AG09309 (cell line): Measurements from ENCODE around the gene UBQLN1.
"Not testable (repeated sequence)": the region's sequence is repeated elsewhere in the genome, so short reads cannot be mapped to it uniquely, and the experiment has no call there.

Experiments used
- DNase-seq: peaks from one replicate; pipeline ENCODE4 v3.0.0-alpha.2; 2010; ENCODE audit warnings: low read depth
- H3K4me3 ChIP-seq: 2 replicates; pipeline ENCODE4 v1.5.1; 2011; ENCODE audit warnings: mild to moderate bottlenecking, low read depth, low read length, moderate library complexity; ENCODE audit not compliant: control insufficient read depth
- TF ChIP-seq, protein P1 (sequence below): IDR thresholded peaks from 2 replicates; pipeline ENCODE4 v1.5.1; 2011; ENCODE audit warnings: mild to moderate bottlenecking, low read depth, low read length, inconsistent platforms; ENCODE audit not compliant: insufficient read depth, control insufficient read depth; ENCODE audit errors: missing control alignments

Gene UBQLN1

DNA sequence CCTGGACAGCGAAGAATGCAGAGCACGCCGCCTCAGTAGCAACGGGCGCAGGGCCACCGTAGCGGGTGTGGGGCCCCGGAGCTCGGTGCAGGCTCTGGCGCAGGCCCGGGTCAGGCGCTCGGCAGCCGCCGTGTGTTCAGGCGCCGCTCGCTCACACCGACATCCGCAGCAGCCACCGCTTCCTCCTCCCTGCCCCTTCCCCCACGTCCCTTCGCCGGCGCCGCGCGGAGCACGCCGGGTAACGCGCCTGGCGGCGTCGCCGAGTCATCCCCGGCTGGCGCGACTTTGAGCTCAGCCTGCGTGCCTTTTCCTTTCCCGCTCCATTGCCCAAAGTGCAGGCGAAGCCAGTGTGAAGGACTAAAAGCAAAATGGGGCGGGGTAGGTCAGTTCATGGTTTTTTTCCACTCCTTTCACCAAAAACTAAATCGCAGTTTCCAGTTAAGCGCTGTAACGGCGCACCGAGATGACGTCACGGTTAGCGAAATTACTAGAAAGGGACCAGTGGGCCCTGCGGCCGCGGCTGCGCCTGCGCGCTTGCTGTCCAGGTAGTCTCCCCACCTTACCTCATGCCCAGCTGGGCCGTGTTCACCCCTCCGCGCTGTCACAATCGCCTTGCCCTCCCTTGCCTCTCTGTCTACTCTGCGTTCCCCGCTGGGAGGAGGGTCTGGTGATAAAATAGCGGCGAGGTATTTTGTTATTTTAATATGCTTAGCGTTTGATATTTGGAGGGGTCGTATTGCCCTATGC, at the start of gene UBQLN1:
UBQLN1 (minus strand) TSS at position 191 of the 747 bp plus-strand sequence. CDS start 279 bp downstream, outside the sequence.
- TF ChIP-seq, protein P1, sequence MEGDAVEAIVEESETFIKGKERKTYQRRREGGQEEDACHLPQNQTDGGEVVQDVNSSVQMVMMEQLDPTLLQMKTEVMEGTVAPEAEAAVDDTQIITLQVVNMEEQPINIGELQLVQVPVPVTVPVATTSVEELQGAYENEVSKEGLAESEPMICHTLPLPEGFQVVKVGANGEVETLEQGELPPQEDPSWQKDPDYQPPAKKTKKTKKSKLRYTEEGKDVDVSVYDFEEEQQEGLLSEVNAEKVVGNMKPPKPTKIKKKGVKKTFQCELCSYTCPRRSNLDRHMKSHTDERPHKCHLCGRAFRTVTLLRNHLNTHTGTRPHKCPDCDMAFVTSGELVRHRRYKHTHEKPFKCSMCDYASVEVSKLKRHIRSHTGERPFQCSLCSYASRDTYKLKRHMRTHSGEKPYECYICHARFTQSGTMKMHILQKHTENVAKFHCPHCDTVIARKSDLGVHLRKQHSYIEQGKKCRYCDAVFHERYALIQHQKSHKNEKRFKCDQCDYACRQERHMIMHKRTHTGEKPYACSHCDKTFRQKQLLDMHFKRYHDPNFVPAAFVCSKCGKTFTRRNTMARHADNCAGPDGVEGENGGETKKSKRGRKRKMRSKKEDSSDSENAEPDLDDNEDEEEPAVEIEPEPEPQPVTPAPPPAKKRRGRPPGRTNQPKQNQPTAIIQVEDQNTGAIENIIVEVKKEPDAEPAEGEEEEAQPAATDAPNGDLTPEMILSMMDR: no peak
- H3K4me3 ChIP-seq: peak within 1 kb of the TSS; percentile 62

GRCh38 chr9:83754383-83754977, 46.7 kb upstream of the UBQLN1 start:
- no peak for DNase-seq
- TF ChIP-seq, protein P1: no peak
- no peak overlapping the region for H3K4me3 ChIP-seq

More for the DNA sequence above, at the start of gene UBQLN1:
- peak; percentile 64 for DNase-seq

DNA sequence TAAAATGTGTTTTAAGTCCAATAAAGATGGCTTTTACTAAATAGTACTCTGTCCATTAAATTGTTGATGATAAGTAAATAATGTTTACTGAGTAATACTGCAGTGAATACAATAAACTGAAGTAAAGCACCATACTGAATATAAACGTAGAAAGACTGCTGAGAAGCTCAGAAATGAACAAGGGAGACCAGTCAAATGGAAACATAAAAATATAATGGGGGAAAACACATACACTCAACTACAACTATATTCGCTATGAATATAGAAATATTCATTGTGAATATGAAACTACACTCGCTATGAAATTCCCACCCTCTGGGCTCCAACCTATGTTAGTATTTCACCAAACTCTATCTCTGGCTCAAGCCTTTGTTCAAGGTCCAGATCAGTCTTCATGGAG, 41.9 kb upstream of the UBQLN1 start:
- TF ChIP-seq, protein P1: no peak
- no peak overlapping the region for H3K4me3 ChIP-seq
- no peak for DNase-seq

DNA sequence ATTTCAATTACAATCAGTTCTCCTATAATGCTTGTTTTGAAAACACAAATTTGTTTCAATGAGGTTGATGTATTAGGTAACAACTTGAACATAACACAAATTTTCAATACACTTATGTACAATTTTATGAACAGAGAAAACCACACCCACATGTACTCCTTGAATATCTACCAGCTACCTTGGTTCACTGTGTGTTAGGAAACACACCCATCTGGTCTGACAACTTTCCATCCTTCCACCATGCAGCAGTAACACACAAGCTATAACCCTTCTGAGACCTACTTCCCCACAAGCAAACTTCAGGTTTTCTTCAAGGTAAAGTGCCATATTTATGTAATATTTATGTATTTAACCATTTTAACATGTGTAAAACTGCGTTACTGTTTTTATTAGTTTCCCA, 36.4 kb upstream of the UBQLN1 start:
- TF ChIP-seq, protein P1: no peak
- no peak overlapping the region for H3K4me3 ChIP-seq
- DNase-seq: no peak

DNA sequence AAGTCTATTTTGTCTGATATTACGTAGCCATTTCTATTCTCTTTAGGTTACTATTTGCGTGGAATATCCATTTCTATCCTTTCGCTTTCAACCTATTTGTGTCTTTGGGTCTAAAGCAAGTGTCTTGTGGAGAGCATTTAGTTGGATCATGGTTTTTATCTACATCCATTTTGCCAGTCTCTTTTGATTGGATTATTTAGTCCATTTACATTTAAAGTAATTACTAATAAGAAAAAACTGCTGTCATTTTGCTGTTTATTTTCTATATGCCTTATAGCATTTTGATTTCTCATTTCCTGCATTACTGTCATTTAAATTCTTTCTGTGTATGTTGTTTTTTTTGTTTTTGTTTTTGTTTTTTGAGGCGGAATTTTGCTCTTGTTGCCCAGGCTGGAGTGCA, 26.0 kb upstream of the UBQLN1 start:
- no peak for DNase-seq
- no peak overlapping the region for H3K4me3 ChIP-seq
- TF ChIP-seq, protein P1: no peak

GRCh38 chr9:83728591-83729368, 21.0 kb upstream of the UBQLN1 start:
- not testable (repeated sequence) for DNase-seq

GRCh38 chr9:83724436-83724835, 16.7 kb upstream of the UBQLN1 start:
- no peak overlapping the region for H3K4me3 ChIP-seq
- TF ChIP-seq, protein P1: no peak
- no peak for DNase-seq

More at GRCh38 chr9:83728591-83729368, 21.0 kb upstream of the UBQLN1 start:
- H3K4me3 ChIP-seq: not testable (repeated sequence)
